Left lung (tissue), 14 donors: ENCODE data around the gene WDR74. TPM values are rescaled to one million over a fixed set of nuclear protein-coding genes. Genes with fewer than 3 reads are reported as not detected.

Experiments
- ATAC-seq: fragments of 200-7000 bp; cut with Tn5 transposase; one replicate; pipeline ENCODE4 v1.9.1; 2020; ENCODE audit warnings: moderate library complexity
- DNase-seq, 4 donors: peaks; one replicate each; pipeline ENCODE4 v3.0.0-alpha.2; 2013 to 2020
- H3K27ac ChIP-seq, 2 donors: fragments of 200-600 bp; sonication (generic) in 1 of 2; one replicate each; pipeline versions ENCODE4 v1.5.0 to v1.8.0; 2020 to 2021
- H3K27me3 ChIP-seq, 2 donors: fragments of 200-600 bp; sonication (generic) in 1 of 2; one replicate each; pipeline versions ENCODE4 v1.5.0 to v1.8.0; 2020 to 2021
- H3K36me3 ChIP-seq, 2 donors: fragments of 200-600 bp; sonication (generic) in 1 of 2; one replicate each; pipeline versions ENCODE4 v1.5.0 to v1.8.0; 2020 to 2021
- H3K4me1 ChIP-seq, 2 donors: fragments of 200-600 bp; one replicate each; pipeline ENCODE4 v1.8.0; 2021
- H3K4me3 ChIP-seq, 2 donors: fragments of 200-600 bp; sonication (generic) in 1 of 2; one replicate each; pipeline versions ENCODE4 v1.5.0 to v1.8.0; 2020 to 2021; ENCODE audit warnings: mild to moderate bottlenecking in 1 of 2
- H3K9me3 ChIP-seq, 2 donors: fragments of 200-600 bp; sonication (generic) in 1 of 2; one replicate each; pipeline versions ENCODE4 v1.5.0 to v1.8.0; 2020 to 2021
- CTCF ChIP-seq, 2 donors: fragments of 200-600 bp; sonication (generic) in 1 of 2; IDR thresholded peaks; one replicate each; pipeline versions ENCODE4 v1.5.0 to v1.8.0; 2021; ENCODE audit warnings: antibody characterized with exemption in 2 of 2
- intact Hi-C, 2 donors: fragments of 100-400 bp; cut with DNase I; formaldehyde crosslinking; loops; one replicate each; pipeline versions ENCODE4 v1.11.2 to v1.14.2; 2022
- long read RNA-seq, 12 donors: library from polyadenylated mRNA in 2 of 12; unstranded in 2 of 12; transcript quantifications; one replicate each; pipeline ENCODE4 v2.0.0 and lab custom pipeline, GENCODE V29; 2019 to 2026
- polyA plus RNA-seq, 6 donors: library from polyadenylated mRNA; unstranded; fragments of 120-200 nt; gene quantifications; one replicate each; pipeline ENCODE4 v1.2.1, GENCODE V29; 2013; ENCODE audit not compliant: insufficient read length in 6 of 6
- total RNA-seq, 2 donors: library from RNA; stranded (reverse); fragmentation: NEBNext Ultra II Directional; extraction: Animal tissue kit (Norgen Biotek cat#: 25700); gene quantifications; one replicate each; pipeline ENCODE4 v1.2.1, GENCODE V29; 2021
- donor health status: DM: no; HTN: yes; CAD: no.
- donor health status: DM: no; HTN: no; CAD: no.

WDR74 gene
- total RNA-seq (10 to 100 TPM; 24.6 to 45.4 TPM), polyA plus RNA-seq (10 to 100 TPM; 36.1 to 54.0 (median 43.3) TPM)
- long read RNA-seq, donor 1, transcript WDR74-201 (11 exons, 1,289 nt) = major isoform, 18 of 26 reads
- long read RNA-seq, donor 1, partial matches to known transcripts = 0 of 26 reads
- long read RNA-seq, donor 1, other reads (novel, unspliced or antisense) = 0 of 26 reads
- long read RNA-seq, donor 2, transcript WDR74-201 (11 exons, 1,289 nt) = major isoform, 6 of 7 reads
- long read RNA-seq, donor 2, partial matches to known transcripts = 0 of 7 reads
- long read RNA-seq, donor 2, other reads (novel, unspliced or antisense) = 0 of 7 reads
- long read RNA-seq, donor 3, transcript WDR74-201 (11 exons, 1,289 nt) = major isoform, 9 of 13 reads
- long read RNA-seq, donor 3, partial matches to known transcripts = 0 of 13 reads
- long read RNA-seq, donor 3, other reads (novel, unspliced or antisense) = 0 of 13 reads
- long read RNA-seq, donor 4, transcript WDR74-201 (11 exons, 1,289 nt) = major isoform, 18 of 21 reads
- long read RNA-seq, donor 4, partial matches to known transcripts = 1 of 21 reads
- long read RNA-seq, donor 4, other reads (novel, unspliced or antisense) = 1 of 21 reads
- long read RNA-seq, donor 5, transcript WDR74-201 (11 exons, 1,289 nt) = major isoform, 9 of 13 reads
- long read RNA-seq, donor 5, partial matches to known transcripts = 0 of 13 reads
- long read RNA-seq, donor 5, other reads (novel, unspliced or antisense) = 0 of 13 reads
- long read RNA-seq, donor 6, transcript WDR74-201 (11 exons, 1,289 nt) = major isoform, 12 of 14 reads
- long read RNA-seq, donor 6, partial matches to known transcripts = 0 of 14 reads
- long read RNA-seq, donor 6, other reads (novel, unspliced or antisense) = 0 of 14 reads
- long read RNA-seq, donor 7, transcript WDR74-201 (11 exons, 1,289 nt) = major isoform, 9 of 11 reads
- long read RNA-seq, donor 7, partial matches to known transcripts = 0 of 11 reads
- long read RNA-seq, donor 7, other reads (novel, unspliced or antisense) = 0 of 11 reads
- long read RNA-seq, donor 8, transcript WDR74-201 (11 exons, 1,289 nt) = major isoform, 5 of 6 reads
- long read RNA-seq, donor 8, partial matches to known transcripts = 0 of 6 reads
- long read RNA-seq, donor 8, other reads (novel, unspliced or antisense) = 0 of 6 reads
- long read RNA-seq, donor 9, partial matches to known transcripts = 0 of 1 reads
- long read RNA-seq, donor 9, other reads (novel, unspliced or antisense) = 0 of 1 reads
- long read RNA-seq, donor 10, transcript WDR74-201 (11 exons, 1,289 nt) = major isoform, 51 of 65 reads
- long read RNA-seq, donor 10, partial matches to known transcripts = 4 of 65 reads
- long read RNA-seq, donor 10, other reads (novel, unspliced or antisense) = 9 of 65 reads
- long read RNA-seq, donor 11, transcript WDR74-201 (11 exons, 1,289 nt) = major isoform, 10 of 14 reads
- long read RNA-seq, donor 11, partial matches to known transcripts = 0 of 14 reads
- long read RNA-seq, donor 11, other reads (novel, unspliced or antisense) = 0 of 14 reads
- long read RNA-seq, donor 12, transcript WDR74-201 (11 exons, 1,289 nt) = major isoform, 16 of 19 reads
- long read RNA-seq, donor 12, partial matches to known transcripts = 0 of 19 reads
- long read RNA-seq, donor 12, other reads (novel, unspliced or antisense) = 0 of 19 reads

- Histone ChIP-seq H3K27me3 (no peaks in the 10 kb centered on the region), H3K27ac (peak within 1 kb of the TSS; percentile 98 to 99), H3K9me3 (no peaks in the 10 kb centered on the region), H3K4me3 (peak within 1 kb of the TSS; percentile 68 to 98), H3K36me3 (peaks cover 0 to 19% of the 10 kb centered on the region in 2 donors), H3K4me1 (peaks cover 10 to 45% of the 10 kb centered on the region in 2 donors)
- peak; percentile 93 to 99 (median 96) for DNase-seq
- TF ChIP-seq CTCF (IDR thresholded peaks at IDR 0.05) = no peak
- peak; percentile 78 for ATAC-seq
- intact Hi-C loops = no loop called here
Measured at GRCh38 chr11:62839050-62839945, at the start of gene WDR74. Gene WDR74, minus strand, starts transcription at chr11:62839590. Its CDS starts 20 bp downstream, at chr11:62839570.

- no peak for ATAC-seq
- H3K4me1 ChIP-seq = peaks cover 19 to 66% of the 10 kb centered on the region in 2 donors
- TF ChIP-seq CTCF (IDR thresholded peaks at IDR 0.05) = no peak
- intact Hi-C loops = no loop called here
- no peak for DNase-seq
- H3K9me3 ChIP-seq = no peaks in the 10 kb centered on the region
- H3K27me3 ChIP-seq = no peaks in the 10 kb centered on the region
- H3K36me3 ChIP-seq = peaks cover 4 to 59% of the 10 kb centered on the region in 2 donors
- peak overlapping the region in 1 of 2 donors; percentile 14 for H3K27ac ChIP-seq
- no peak overlapping the region for H3K4me3 ChIP-seq
Measured at GRCh38 chr11:62889126-62889483, 49.7 kb upstream of the WDR74 start.

GRCh38 chr11:62888406-62888805 is 49.0 kb upstream of the WDR74 start:
- no peaks in the 10 kb centered on the region for H3K9me3 ChIP-seq
- no peak overlapping the region for H3K4me3 ChIP-seq
- ATAC-seq (no peak), DNase-seq (no peak)
- H3K27me3 ChIP-seq = no peaks in the 10 kb centered on the region
- H3K36me3 ChIP-seq = peaks cover 4 to 66% of the 10 kb centered on the region in 2 donors
- TF ChIP-seq CTCF (IDR thresholded peaks at IDR 0.05) = no peak
- H3K4me1 ChIP-seq = peaks cover 26 to 73% of the 10 kb centered on the region in 2 donors
- intact Hi-C loops = no loop called here
- peak overlapping the region in 1 of 2 donors; percentile 23 for H3K27ac ChIP-seq
